Measurements from ENCODE around the gene ASTN1. TPM values are rescaled to one million over a fixed set of nuclear protein-coding genes. Genes with fewer than 3 reads are reported as not detected.

Gene ASTN1
- total RNA-seq, 2 donors from 2014 or later = not detected

DNA sequence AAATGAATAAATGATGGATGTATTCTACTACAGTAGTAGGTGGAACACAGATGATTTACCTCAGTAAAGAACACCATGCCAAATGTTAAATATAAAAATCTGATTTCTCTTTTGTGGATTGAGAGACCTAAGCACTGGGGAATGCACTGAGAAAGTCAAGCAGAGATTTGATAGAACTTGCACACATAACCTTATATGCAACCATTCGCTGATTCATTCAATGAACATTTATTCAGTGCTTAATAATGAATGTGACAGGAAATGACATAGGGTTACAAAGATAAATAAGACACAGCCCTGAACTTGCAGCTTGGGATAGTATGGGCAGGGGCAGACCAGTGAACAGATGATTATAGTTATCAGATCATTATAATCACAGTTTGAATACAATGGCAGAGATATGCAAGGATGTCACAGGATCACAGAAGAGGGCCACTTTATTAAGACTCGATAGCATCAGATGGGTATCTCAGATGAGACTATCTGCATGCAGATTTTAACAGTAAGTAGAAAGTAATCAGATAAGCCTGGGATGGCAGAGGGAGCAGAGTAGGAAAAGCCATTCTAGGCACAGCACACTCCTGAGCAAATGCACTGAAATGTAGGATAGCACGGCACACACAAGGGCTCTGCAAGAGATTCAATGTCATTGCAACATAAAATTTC is 169.4 kb downstream of the ASTN1 start:
- H3K27ac Mint-ChIP-seq = no peak overlapping the region
- ATAC-seq (no peak), DNase-seq (ENCODE audit: low spot score in 2 of 2) (no peak)
- peaks cover 0 to 9% of the 10 kb centered on the region in 2 donors for H3K36me3 Mint-ChIP-seq
- H3K9me3 Mint-ChIP-seq = peaks cover 11 to 32% of the 10 kb centered on the region in 2 donors

DNA sequence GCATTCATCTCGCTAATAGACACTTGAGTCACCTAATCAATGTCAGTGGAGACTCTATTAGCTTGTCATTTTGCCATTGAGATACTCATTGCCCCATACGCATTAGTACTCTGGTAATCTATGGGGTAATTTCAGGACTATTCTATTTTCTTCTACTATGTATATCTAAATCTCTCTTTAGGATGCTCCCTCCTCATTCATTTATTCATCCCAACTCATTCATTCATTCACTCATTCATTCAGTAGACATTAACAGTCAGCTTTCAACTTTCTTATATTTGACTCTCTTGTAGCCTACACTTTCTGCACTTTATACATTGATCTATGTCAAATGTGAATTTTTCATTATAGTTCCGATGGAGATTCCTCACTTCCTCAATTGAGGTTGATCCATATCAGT is 170.9 kb downstream of the ASTN1 start:
- DNase-seq (ENCODE audit: low spot score in 2 of 2) = no peak
- Mint-ChIP-seq H3K36me3 (peaks cover 0 to 9% of the 10 kb centered on the region in 2 donors), H3K27ac (no peak overlapping the region), H3K9me3 (peaks cover 11 to 32% of the 10 kb centered on the region in 2 donors)
- no peak for ATAC-seq

DNA sequence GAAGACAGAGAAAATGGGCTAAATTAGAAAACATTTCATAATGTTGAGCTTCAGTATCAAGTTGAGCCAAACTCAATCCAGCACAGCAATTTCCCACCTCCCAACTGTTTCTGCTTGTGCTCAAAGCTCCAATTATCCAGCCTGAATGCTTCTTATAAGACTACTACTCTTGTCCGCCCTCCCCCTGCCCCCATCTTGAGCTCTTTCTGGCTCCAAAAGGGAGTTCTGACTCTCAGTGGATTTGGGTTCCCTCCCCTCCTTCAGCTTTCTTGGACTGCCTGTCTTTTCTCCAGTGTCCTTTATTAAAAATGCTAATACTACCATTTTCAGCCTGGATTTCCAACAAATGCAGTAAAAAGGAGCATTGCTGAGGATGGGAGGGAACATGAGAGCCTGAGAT is 174.8 kb downstream of the ASTN1 start:
- H3K36me3 Mint-ChIP-seq = no peaks in the 10 kb centered on the region
- ATAC-seq (no peak), DNase-seq (ENCODE audit: low spot score in 2 of 2) (no peak)
- no peak overlapping the region for H3K27ac Mint-ChIP-seq
- H3K9me3 Mint-ChIP-seq = peaks cover 4 to 20% of the 10 kb centered on the region in 2 donors

DNA sequence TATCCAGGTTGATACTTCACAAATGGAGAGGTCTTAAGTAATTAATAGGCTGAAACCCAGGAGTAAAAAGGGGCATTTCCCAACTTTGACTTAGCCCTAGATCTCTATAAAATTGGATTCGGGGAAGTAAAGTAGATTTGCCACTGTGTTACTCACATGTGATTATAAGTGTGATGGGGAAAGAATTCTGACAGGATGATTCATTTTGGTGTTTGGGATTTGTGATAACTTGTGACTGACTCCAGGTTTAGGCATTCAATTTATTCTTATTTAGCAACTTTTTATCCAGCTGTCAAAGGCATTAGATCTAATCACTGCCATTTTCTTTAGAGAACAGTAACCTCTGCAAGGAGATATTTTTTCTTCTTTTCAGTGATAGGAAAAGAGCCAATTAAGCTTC is 175.5 kb downstream of the ASTN1 start:
- H3K36me3 Mint-ChIP-seq = no peaks in the 10 kb centered on the region
- DNase-seq (ENCODE audit: low spot score in 2 of 2) = no peak
- H3K27ac Mint-ChIP-seq = no peak overlapping the region
- H3K9me3 Mint-ChIP-seq = peaks cover 4 to 17% of the 10 kb centered on the region in 2 donors
- ATAC-seq = no peak

DNA sequence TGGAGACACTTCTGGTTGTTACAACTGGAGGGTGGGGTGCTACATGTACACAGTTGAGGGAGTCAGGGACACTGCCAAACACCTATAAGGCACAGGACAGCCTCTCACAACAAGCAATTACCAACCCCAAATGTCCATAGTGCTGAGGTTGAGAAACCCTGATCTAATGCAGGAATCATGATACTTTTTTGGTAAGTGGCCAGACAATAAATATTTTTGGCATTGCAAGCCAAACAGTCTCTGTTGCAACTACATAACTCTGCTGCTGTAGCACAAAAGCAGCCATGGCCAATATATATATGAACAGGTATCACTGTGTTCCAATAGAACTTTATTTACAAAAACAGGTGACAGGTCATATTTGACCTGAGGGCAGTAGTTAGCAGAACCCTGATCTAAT is 177.5 kb downstream of the ASTN1 start:
- H3K36me3 Mint-ChIP-seq = no peaks in the 10 kb centered on the region
- ATAC-seq = no peak

DNA sequence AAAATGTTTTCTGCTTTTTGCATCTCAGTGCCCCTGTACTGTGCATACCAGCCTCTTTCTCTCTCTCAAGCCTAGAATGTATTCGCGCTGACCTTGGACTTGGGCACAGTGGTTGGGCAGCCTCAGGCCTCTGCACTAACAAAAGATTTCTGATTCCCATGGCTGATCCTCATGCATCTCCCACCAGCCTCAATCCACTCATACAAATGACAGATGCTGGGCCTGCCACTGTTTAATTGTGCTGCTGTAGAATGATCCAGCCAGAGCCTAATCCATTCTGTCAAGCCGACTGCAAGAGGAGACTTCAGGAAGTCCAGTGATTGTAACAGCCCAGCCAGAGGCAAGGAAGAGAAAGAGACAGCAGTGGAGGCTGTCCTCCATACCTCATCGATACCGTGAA is 180.8 kb downstream of the ASTN1 start:
- Mint-ChIP-seq H3K36me3 (no peaks in the 10 kb centered on the region), H3K9me3 (no peaks in the 10 kb centered on the region), H3K27ac (no peak overlapping the region)
- ATAC-seq (no peak), DNase-seq (ENCODE audit: low spot score in 2 of 2) (no peak)

More for the DNA sequence above, 177.5 kb downstream of the ASTN1 start:
- DNase-seq (ENCODE audit: low spot score in 2 of 2) = no peak
- no peak overlapping the region for H3K27ac Mint-ChIP-seq
- peaks cover 4% of the 10 kb centered on the region in 2 donors for H3K9me3 Mint-ChIP-seq

DNA sequence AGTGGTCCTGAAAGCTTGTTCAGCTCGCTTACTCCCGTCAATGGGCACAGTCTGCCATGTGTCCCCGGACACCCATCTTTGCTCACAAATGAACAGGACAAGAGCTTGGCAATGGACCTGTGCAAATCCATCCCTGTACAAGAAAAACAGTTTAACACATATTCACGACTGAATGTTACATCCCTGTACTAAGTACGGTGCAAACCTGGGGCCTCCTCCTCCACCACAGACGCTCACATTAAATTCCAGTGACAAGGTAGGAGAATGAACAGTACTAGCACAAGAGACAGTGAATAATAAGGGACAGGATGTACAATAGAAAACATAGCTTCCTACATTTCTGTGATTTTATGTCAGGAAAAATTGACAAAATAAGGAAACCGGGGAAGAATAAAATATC is 187.7 kb downstream of the ASTN1 start:
- H3K36me3 Mint-ChIP-seq = no peaks in the 10 kb centered on the region
- peaks cover 8 to 10% of the 10 kb centered on the region in 2 donors for H3K9me3 Mint-ChIP-seq
- DNase-seq (ENCODE audit: low spot score in 2 of 2) = no peak
- no peak for ATAC-seq
- no peak overlapping the region for H3K27ac Mint-ChIP-seq

DNA sequence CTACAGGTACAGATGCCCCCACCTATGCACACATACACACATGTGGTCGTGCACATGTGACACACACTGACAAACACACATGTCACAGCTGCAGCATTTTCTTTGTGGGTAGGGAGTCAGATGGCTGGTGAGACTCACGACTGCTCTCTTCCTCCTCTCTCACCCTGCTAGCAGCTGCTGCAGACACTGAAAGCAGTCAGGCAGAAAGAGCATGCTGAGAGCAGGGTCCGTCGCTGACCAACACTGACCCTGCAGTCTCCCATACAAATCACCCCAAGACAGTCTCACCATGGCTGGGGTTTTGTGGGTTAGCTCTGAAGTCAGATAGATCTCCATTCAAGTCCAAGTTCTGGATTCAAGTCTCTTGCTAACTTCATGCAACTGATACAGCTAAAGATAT is 188.3 kb downstream of the ASTN1 start:
- no peak overlapping the region for H3K27ac Mint-ChIP-seq
- no peak for DNase-seq (ENCODE audit: low spot score in 2 of 2)
- no peak for ATAC-seq
- H3K9me3 Mint-ChIP-seq = peaks cover 8 to 10% of the 10 kb centered on the region in 2 donors
- no peaks in the 10 kb centered on the region for H3K36me3 Mint-ChIP-seq

DNA sequence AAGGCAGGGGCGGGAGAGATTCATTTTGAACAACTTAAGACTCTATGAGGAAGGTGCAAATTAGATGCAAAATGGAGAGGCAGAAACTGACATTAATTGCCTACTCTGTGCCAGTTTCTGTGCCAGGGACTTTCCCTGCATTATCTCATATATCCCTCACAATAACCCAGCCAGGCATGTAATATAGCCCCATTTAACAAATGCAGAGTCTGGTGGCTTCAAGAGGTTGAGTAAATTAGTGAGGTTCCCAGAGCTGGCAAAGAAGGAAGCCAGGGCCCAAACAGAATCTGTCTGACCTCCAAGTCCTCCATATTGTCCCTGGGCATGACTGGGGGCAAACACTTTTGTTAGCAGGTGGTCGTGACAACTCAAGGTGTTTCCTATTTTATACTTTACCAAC is 199.8 kb downstream of the ASTN1 start:
- no peak overlapping the region for H3K27ac Mint-ChIP-seq
- H3K36me3 Mint-ChIP-seq = no peaks in the 10 kb centered on the region
- no peak for DNase-seq (ENCODE audit: low spot score in 2 of 2)
- peaks cover 4% of the 10 kb centered on the region in 2 donors for H3K9me3 Mint-ChIP-seq
- no peak for ATAC-seq

DNA sequence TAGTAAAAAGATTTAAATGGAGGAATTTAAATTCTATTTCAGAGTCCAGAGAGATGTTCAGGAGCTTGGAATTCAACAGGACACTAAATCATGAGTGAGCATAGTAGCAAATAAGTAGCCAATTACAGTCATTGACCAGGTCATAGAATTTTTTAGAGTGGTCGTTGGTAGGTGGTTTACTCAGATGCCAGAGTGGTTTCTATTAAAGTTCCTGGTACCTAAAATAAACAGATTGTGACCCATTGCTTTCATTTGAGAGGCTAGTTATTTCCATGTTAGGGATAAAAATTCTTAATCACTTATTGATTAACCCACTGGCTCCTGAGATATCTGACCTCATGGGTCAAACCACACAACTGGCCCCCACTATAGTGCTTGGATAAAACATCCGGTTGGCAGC is 201.3 kb downstream of the ASTN1 start:
- no peak for ATAC-seq
- no peak for DNase-seq (ENCODE audit: low spot score in 2 of 2)
- Mint-ChIP-seq H3K36me3 (no peaks in the 10 kb centered on the region), H3K9me3 (peaks cover 4% of the 10 kb centered on the region in 2 donors), H3K27ac (no peak overlapping the region)

DNA sequence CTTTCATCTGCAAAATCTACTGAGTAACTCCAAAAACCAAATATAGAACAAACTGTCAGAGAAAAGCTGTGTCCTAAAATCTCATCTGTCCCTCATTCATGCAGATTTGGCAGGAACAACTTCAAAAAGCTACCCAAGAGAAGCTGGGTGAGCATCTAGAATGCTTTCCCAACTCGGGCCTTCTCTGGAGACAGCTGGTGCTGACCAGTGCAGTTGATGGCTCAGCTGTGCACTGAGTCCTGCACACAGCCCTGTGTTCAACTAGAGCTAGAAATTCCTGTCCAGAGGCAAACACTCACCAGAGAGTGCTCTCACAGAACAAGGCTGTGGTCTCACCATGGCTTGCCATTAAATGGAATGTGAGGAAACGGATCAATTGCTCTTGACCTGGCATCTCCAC is 202.8 kb downstream of the ASTN1 start:
- no peak for ATAC-seq
- H3K9me3 Mint-ChIP-seq = peaks cover 8 to 9% of the 10 kb centered on the region in 2 donors

DNA sequence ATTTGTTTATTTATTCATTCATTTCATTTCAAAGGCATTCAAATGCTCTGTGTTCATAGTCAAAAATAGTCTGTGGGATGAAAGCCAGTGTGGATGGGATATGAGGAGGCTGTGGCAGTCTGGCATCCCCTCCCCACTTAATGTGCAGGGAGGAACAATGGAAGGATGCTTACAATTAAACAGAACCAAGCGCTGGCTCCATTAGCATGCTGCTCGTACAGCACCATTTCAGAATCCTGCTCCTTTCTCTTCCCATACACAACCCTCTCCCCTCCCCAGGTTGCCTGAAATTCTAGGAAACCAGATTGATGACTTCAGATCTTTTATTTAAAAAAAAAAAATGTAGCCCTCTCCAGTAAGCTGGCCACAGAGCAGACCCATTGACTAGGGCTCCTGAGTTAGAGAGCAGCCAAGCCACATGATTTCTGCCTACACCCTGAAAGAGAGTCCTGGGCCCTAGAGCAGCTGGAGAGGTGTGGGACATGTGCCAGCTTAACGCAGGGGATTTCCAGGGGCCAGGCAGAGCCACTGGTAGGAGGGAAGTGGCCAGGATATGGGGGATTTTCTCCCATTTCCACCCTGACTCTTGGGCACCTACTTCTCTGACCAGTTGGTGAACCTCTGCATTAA is 205.2 kb downstream of the ASTN1 start:
- peaks cover 8 to 14% of the 10 kb centered on the region in 2 donors for H3K9me3 Mint-ChIP-seq

More for the DNA sequence above, 202.8 kb downstream of the ASTN1 start:
- DNase-seq (ENCODE audit: low spot score in 2 of 2) = no peak
- no peaks in the 10 kb centered on the region for H3K36me3 Mint-ChIP-seq
- H3K27ac Mint-ChIP-seq = no peak overlapping the region

DNA sequence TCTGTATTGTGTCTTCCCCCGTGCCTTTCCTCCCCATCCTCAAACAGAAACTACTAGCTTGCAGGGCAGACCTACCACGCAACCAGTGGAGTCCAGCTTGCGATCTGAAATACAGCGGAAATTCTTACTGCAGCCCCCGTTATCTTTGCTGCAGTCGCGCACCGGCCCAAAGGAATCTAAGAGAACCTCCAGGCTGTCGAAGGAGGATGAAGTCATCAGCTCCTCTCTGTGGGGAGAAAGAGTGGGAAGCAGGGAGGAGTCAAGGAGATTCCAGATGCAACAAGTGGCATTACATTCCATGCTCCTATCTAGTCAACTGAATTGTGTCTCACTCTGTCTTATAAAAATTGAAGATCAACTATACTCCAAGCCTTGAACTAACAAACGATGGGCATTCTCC is 206.9 kb downstream of the ASTN1 start:
- Mint-ChIP-seq H3K9me3 (peaks cover 5 to 14% of the 10 kb centered on the region in 2 donors), H3K27ac (no peak overlapping the region), H3K36me3 (no peaks in the 10 kb centered on the region)
- ATAC-seq = no peak
- DNase-seq (ENCODE audit: low spot score in 2 of 2) = no peak

More for the DNA sequence above, 205.2 kb downstream of the ASTN1 start:
- Mint-ChIP-seq H3K27ac (no peak overlapping the region), H3K36me3 (no peaks in the 10 kb centered on the region)
- DNase-seq (ENCODE audit: low spot score in 2 of 2) (no peak), ATAC-seq (no peak)

DNA sequence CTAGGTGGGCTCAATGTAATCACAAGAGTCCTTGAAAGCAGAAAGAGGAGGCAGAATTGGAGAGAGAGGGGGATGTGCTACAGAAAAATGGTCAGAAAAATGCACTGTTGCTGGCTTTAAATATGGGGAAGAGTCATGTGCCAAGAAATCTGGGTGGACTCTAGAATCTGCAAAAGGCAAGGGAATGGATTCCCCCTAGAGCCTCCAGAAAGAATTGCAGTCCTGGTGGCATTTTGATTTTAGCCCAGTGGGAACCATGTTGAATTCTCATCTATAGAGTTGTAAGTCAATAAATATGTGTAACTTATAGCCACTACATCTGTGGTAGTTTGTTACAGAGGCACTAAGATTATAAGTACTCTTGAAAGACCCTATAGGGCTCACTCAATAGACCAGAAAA is 210.3 kb downstream of the ASTN1 start:
- no peak overlapping the region for H3K27ac Mint-ChIP-seq
- DNase-seq (ENCODE audit: low spot score in 2 of 2) (no peak), ATAC-seq (no peak)
- peaks cover 0 to 4% of the 10 kb centered on the region in 2 donors for H3K36me3 Mint-ChIP-seq
- H3K9me3 Mint-ChIP-seq = peaks cover 14 to 15% of the 10 kb centered on the region in 2 donors

DNA sequence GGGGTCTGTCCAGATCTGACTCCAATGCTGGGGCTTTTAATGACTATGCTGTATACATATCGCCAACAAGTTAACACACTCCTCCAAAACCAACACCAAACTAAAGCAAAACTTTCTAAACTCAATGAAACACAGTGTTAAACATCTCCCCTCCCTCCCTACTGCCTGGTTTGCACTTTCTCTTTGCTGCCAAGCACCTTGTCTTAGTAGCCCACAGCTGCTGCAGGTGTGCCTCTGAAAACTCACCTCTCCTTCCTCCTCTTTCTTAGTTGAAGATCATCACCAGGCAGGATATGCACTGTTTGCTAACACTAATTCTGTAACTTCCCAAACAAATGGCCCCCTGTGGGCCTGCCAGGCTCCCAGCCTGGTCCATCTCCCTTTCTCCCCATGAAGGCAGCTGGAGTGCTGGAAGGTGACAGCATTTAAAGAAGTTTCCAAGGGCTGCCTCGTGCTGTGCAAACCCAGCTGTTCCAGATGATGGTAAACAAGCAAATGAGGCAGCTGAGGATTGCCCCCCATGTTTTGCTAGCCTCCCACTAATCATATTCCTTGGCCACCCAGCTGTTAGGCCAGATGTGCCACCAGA is 213.7 kb downstream of the ASTN1 start:
- Mint-ChIP-seq H3K9me3 (peaks cover 6 to 13% of the 10 kb centered on the region in 2 donors), H3K27ac (no peak overlapping the region), H3K36me3 (peaks cover 0 to 4% of the 10 kb centered on the region in 2 donors)
- ATAC-seq (no peak), DNase-seq (ENCODE audit: low spot score in 2 of 2) (no peak)

DNA sequence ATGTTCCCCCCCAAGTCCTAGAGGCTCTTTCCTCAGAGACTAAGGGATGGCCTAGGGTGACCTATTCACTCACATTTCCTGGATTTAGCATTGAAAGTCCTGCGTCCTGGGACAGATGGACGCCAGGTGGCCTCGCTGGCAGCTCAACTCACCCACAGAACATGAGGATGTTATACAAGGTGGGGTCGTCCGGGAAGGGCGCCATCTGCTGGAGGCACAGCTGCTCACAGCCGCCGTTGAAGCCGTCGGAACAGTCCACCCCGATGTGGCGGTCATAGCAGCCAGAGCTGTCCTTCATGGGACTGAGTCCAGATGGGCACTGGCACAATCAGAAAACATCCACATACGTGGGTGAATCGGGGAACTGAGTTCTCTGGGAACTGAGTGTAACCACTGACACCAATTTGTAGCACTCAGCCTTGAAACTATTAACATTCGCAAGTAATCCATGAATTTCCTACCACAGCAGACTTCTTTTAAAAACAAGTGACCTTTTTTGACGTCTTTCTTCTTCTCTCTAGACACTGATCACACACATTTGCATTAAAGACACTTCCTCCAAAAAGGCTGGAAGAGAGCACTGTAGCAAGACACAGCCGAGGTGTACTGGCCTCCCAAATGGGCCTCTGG is 215.4 kb downstream of the ASTN1 start:
- Mint-ChIP-seq H3K9me3 (peaks cover 8 to 15% of the 10 kb centered on the region in 2 donors), H3K36me3 (peaks cover 0 to 4% of the 10 kb centered on the region in 2 donors), H3K27ac (no peak overlapping the region)
- DNase-seq (ENCODE audit: low spot score in 2 of 2) = peak in 1 of 2 donors; percentile 33
- peak in 1 of 2 donors; percentile 38 for ATAC-seq

DNA sequence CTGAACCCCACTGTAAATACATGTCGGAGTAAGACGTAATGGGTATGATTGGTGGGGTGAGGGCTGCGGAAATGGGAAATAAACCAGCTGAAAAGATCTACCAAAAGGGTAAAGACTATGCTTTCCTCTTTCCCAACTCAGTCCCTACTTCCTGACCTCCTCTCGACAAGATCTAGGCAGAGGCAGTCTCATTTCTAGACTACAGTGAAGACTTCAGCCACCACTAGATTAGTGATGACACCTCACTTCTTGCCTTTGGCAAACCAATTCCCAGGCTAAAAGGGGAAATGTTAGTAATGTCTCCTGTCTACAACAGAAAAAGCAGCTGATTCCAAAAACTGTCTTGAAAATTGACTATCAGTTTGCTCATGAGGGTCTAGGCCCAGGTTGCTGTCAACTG is 219.9 kb downstream of the ASTN1 start:
- H3K27ac Mint-ChIP-seq = no peak overlapping the region
- peaks cover 16 to 18% of the 10 kb centered on the region in 2 donors for H3K9me3 Mint-ChIP-seq
- DNase-seq (ENCODE audit: low spot score in 2 of 2) (no peak), ATAC-seq (no peak)
- H3K36me3 Mint-ChIP-seq = peaks cover 0 to 12% of the 10 kb centered on the region in 2 donors

Measured in activated naive CD4-positive, alpha-beta T cell treated with anti-CD3 and anti-CD28 coated beads, Interleukin-2, amount 50 U/mL, for 72 hours (primary cell).